OCI-LY7 (cell line): ENCODE data around the gene SLC15A5.

ENCODE experiments used
- CTCF ChIP-seq: fragments of 200-600 bp; sonication (generic); conservative IDR thresholded peaks from 2 replicates; pipeline ENCODE4 v1.5.1; 2014; ENCODE audit warnings: mild to moderate bottlenecking, antibody characterized with exemption, low read length, moderate library complexity, mixed read lengths
- EZH2phosphoT487 ChIP-seq: fragments of 200-600 bp; sonication (generic); IDR thresholded peaks from 2 replicates; pipeline ENCODE4 v1.6.1; 2018; ENCODE audit warnings: low read depth, borderline replicate concordance, mild to moderate bottlenecking, mixed run types, antibody characterized with exemption, low read length, moderate library complexity, mixed read lengths

- no peak for TF ChIP-seq CTCF
- TF ChIP-seq EZH2phosphoT487, result no peak
Observed at GRCh38 chr12:16187660-16188059, 89.8 kb downstream of the SLC15A5 start.
